Measurements from ENCODE around the gene ARAP2. TPM values are rescaled to one million over a fixed set of nuclear protein-coding genes. Genes with fewer than 3 reads are reported as not detected.
A peak's percentile ranks its signal among the peaks of the same experiment; 100 is the strongest.

The ARAP2 gene
- total RNA-seq, 1 donor from 2014 or later, result 45.4 TPM

DNA sequence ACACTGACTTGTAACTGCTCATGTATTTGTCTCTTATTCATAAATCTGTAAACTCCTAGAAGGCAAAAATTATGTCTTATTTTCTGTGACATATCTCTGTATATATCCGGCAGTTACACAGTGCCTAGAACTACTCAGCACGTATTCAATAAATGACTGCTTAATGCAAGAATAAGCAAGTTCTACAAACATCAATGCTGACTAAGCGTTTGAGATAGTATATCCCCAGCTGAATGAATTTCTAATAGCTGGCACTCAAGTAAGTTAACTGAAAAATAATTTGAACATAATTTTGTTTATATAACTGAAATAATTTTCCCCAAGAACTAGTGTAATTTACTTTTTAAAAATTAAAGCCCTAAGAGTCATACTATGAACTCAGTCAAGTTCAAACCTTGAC, 113.7 kb downstream of the ARAP2 start:
- Mint-ChIP-seq H3K4me3 (no peak overlapping the region), H3K27ac (no peak overlapping the region), H3K9me3 (no peaks in the 10 kb centered on the region), H3K36me3 (ENCODE audit: low read depth) (peaks cover 18% of the 10 kb centered on the region), H3K4me1 (peaks cover 7% of the 10 kb centered on the region), H3K27me3 (no peaks in the 10 kb centered on the region)
- no peak for DNase-seq
- intact Hi-C loops (cut with micrococcal nuclease), result no loop called here

DNA sequence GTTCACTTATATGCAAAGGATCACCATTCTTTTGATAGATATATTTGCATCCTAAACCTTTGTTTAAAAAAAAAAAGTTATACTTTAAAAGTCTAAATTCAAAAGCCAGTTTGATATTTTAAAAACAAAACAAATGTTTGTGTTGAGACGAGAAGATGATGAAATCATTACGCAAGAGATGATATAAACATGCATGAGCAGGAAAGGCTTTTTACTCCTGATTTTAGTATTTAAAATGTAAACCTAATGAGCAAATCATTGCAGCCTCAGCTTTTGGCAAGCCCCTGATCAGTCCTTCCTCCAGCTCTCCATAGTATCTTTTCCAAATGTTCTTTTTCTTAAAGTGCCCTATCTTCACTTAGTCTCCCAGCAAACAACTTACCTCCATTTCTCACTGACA, 115.6 kb downstream of the ARAP2 start:
- peak overlapping the region; percentile 27 for H3K27ac Mint-ChIP-seq
- H3K27me3 Mint-ChIP-seq, result no peaks in the 10 kb centered on the region
- intact Hi-C loops (cut with micrococcal nuclease), result no loop called here
- H3K4me1 Mint-ChIP-seq, result peaks cover 7% of the 10 kb centered on the region
- no peak overlapping the region for H3K4me3 Mint-ChIP-seq
- no peaks in the 10 kb centered on the region for H3K9me3 Mint-ChIP-seq
- peaks cover 33% of the 10 kb centered on the region for H3K36me3 Mint-ChIP-seq (ENCODE audit: low read depth)
- no peak for DNase-seq

DNA sequence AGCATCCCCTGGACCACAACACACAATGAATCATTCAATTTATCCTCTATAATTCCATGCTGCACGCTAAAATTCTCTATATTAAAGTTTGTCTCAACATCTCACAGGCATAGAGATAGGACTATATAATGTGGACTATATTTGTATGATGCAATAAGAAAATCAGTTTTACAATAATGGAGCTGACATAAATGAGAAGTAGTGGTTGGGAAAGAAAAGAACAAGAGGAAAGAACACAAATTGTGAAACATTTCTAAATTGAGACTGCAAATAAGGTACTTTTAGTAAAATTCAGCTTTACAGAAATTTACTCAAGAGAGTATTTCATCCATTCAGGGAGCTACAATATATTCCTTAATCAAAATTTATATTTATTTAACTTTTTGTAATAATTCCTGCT, 120.4 kb downstream of the ARAP2 start:
- intact Hi-C loops (cut with micrococcal nuclease), result no loop called here
- Mint-ChIP-seq H3K4me3 (no peak overlapping the region), H3K27ac (no peak overlapping the region), H3K4me1 (peaks cover 1% of the 10 kb centered on the region), H3K9me3 (peaks cover 6% of the 10 kb centered on the region), H3K36me3 (ENCODE audit: low read depth) (peaks cover 44% of the 10 kb centered on the region), H3K27me3 (no peaks in the 10 kb centered on the region)
- no peak for DNase-seq

DNA sequence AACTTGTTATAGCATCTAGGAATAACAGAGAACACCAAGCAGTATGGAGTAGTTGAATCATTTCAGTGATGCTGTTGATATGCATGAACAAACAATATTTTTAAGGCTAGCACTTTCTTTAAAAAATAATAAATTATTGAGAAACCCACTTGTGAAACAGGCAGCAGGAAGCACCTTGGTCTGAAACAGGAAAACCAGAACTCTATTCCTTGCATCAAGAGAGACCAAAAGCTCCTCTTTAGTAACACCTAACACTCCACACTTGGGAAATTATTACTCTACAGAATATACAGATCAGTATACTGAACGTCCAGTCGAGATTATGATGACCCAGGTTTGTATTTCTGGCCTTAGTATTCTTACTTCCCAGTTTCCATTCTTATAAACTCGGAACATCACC, 129.0 kb downstream of the ARAP2 start:
- Mint-ChIP-seq H3K4me1 (no peaks in the 10 kb centered on the region), H3K27me3 (no peaks in the 10 kb centered on the region), H3K27ac (no peak overlapping the region), H3K9me3 (no peaks in the 10 kb centered on the region), H3K4me3 (no peak overlapping the region), H3K36me3 (ENCODE audit: low read depth) (peaks cover 43% of the 10 kb centered on the region)
- intact Hi-C loops (cut with micrococcal nuclease), result no loop called here
- no peak for DNase-seq

DNA sequence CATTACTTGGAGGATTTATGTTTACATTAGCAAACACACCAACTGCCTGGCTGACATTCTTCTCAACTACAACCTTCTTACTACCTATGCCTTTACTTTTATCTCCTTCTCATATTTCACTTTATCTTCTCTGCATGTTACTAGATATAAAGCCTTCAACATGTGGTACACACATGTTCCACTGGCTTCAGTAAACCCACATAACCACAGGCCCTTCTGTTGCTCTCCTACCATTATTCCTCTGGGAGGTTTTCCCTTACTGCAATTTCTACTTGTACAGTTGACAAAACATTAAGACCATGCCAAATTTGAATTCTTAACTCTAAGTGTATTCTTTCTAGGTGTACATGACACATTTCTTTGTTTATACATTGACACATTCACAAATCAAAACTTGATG, 133.1 kb downstream of the ARAP2 start:
- Mint-ChIP-seq H3K36me3 (ENCODE audit: low read depth) (peaks cover 29% of the 10 kb centered on the region), H3K4me3 (no peak overlapping the region), H3K9me3 (no peaks in the 10 kb centered on the region), H3K27me3 (no peaks in the 10 kb centered on the region), H3K4me1 (no peaks in the 10 kb centered on the region), H3K27ac (no peak overlapping the region)
- intact Hi-C loops (cut with micrococcal nuclease), result no loop called here
- DNase-seq, result no peak

DNA sequence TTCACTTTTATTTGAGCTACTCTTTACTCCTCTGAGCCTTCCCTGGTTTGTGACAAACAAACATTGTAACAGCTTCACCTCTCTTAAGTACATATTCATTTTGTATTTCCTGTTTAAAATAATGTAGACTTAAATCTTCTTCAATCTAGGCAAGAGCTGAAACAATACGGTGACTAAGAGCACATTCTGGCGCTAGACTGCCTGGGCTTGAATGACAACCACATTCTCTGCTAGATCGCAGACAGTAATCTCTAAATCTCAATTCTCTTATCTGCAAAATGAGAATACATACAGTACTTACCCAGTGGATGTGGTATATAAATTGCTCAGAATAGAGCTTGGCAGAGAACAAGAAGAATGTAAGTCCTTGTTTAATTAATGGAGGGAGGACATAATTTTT, 144.8 kb downstream of the ARAP2 start:
- intact Hi-C loops (cut with micrococcal nuclease), result no loop called here
- no peaks in the 10 kb centered on the region for H3K4me1 Mint-ChIP-seq
- no peak overlapping the region for H3K27ac Mint-ChIP-seq
- no peak overlapping the region for H3K4me3 Mint-ChIP-seq
- DNase-seq, result no peak
- H3K36me3 Mint-ChIP-seq (ENCODE audit: low read depth), result peaks cover 52% of the 10 kb centered on the region
- peaks cover 8% of the 10 kb centered on the region for H3K9me3 Mint-ChIP-seq
- H3K27me3 Mint-ChIP-seq, result no peaks in the 10 kb centered on the region

DNA sequence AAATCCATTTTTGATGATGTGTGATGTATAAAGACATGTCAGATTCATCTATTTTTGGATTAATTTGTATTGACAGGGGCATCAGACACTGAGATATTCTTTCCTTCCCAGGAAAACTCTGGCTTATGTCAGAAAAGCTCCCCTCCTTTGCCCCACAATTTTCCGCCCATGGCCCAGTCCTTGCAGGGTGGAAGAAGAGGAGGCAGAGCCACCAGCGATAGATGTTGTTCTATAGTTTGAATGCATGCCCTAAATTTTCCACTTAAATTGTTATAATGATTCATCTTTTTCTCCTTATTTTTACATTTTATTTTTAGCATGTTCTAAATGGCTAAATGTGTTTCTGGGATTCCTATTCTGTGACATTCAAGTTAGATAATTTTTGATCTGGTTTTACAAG, 149.3 kb downstream of the ARAP2 start:
- Mint-ChIP-seq H3K36me3 (ENCODE audit: low read depth) (peaks cover 41% of the 10 kb centered on the region), H3K27ac (no peak overlapping the region), H3K9me3 (peaks cover 5% of the 10 kb centered on the region), H3K4me1 (no peaks in the 10 kb centered on the region), H3K27me3 (no peaks in the 10 kb centered on the region), H3K4me3 (no peak overlapping the region)
- no peak for DNase-seq
- intact Hi-C loops (cut with micrococcal nuclease), result no loop called here

DNA sequence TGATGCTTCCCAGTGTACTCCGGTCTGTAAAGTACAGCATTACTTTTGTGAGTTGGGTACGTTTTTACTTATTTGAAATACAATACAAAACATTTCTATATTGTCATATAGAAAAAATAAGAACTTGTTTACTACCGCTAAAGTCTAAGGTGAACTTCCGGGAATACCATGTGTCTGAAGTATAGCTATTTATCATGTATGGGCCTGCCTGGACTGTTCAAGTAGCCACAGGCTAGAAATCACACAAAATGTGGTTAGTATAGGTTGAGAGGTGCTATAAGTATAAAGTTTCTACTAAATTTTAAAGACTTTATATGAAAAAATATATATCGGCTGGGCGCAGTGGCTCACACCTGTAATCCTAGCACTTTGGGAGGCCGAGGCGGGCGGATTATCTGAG, 152.3 kb downstream of the ARAP2 start:
- Mint-ChIP-seq H3K27me3 (no peaks in the 10 kb centered on the region), H3K27ac (no peak overlapping the region), H3K4me3 (no peak overlapping the region), H3K9me3 (no peaks in the 10 kb centered on the region), H3K4me1 (peaks cover 2% of the 10 kb centered on the region), H3K36me3 (ENCODE audit: low read depth) (peaks cover 36% of the 10 kb centered on the region)
- intact Hi-C loops (cut with micrococcal nuclease), result no loop called here
- no peak for DNase-seq

DNA sequence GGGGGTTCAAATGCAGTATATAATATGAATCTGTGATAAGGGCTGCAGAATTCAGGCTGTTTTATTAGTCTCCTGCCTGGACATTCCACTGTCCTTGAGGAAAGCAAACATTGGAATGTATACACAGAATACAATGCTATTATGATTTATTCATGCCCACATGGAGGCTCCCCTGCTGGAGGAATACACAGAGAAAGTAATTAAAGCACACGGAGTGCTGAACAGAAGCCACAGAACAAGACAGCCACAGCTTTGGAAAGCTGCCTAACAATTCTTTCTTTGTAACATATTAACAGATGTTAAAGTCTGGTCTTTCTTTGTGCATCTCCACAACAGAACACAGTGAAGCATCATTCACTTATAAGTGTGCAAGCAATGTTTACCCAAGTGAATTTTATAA, 155.8 kb downstream of the ARAP2 start:
- H3K27ac Mint-ChIP-seq, result no peak overlapping the region
- intact Hi-C loops (cut with micrococcal nuclease), result no loop called here
- H3K36me3 Mint-ChIP-seq (ENCODE audit: low read depth), result peaks cover 34% of the 10 kb centered on the region
- no peak overlapping the region for H3K4me3 Mint-ChIP-seq
- no peak for DNase-seq
- H3K9me3 Mint-ChIP-seq, result no peaks in the 10 kb centered on the region
- H3K27me3 Mint-ChIP-seq, result no peaks in the 10 kb centered on the region
- H3K4me1 Mint-ChIP-seq, result peaks cover 7% of the 10 kb centered on the region

DNA sequence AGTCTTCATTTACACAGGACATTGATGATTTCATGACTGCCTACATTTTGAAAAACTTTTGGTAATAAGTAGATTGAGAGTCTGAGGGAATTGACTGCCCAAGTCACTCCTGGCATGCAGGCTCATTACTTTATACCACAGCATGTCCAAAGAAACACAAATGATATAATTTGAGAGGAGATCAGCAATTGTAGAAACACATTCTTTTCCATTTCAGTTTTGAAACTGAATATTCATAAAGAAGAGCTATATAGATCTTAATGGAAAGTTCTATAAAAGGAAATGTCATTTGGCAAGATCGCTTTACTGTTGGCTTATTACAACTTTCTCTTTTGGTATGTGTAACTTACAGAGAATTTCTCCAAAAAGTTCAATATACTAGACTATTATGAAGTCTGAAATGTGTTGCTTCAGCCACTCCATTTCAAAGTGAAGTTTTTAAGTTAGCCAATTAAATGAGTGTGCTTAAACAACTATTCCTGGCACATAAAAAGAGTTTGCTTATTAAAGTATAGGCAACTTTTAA, 158.0 kb downstream of the ARAP2 start:
- H3K4me3 Mint-ChIP-seq, result no peak overlapping the region
- H3K4me1 Mint-ChIP-seq, result peaks cover 7% of the 10 kb centered on the region
- peak overlapping the region; percentile 45 for H3K27ac Mint-ChIP-seq
- H3K9me3 Mint-ChIP-seq, result no peaks in the 10 kb centered on the region
- H3K36me3 Mint-ChIP-seq (ENCODE audit: low read depth), result peaks cover 27% of the 10 kb centered on the region
- DNase-seq, result no peak
- intact Hi-C loops (cut with micrococcal nuclease), result no loop called here
- no peaks in the 10 kb centered on the region for H3K27me3 Mint-ChIP-seq

DNA sequence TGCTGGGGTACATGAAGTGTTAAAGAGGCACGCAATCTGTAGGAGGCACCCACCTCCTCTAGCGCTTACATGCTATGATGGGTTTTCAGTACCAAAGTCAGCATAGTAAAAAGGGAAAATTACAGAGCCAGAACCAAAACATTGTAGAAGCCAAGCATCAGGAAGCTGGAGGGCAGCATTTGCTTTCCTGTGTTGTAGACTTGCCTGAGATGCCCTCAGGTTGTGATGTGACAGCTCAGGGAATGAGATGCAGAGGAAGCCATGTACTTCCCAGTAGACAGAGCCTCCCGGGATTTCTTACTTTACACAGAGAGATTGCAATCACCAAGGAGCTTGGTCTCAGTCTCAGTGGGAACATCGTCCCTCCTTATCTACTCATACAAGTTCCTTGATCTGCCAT, 161.5 kb downstream of the ARAP2 start:
- Mint-ChIP-seq H3K4me1 (peaks cover 9% of the 10 kb centered on the region), H3K36me3 (ENCODE audit: low read depth) (peaks cover 17% of the 10 kb centered on the region), H3K9me3 (no peaks in the 10 kb centered on the region), H3K4me3 (no peak overlapping the region), H3K27ac (no peak overlapping the region), H3K27me3 (no peaks in the 10 kb centered on the region)
- intact Hi-C loops (cut with micrococcal nuclease), result loop anchor here (5.0 kb wide), 1 partner anchor 239 kb away; no protein-coding TSS in a partner anchor
- DNase-seq, result no peak

DNA sequence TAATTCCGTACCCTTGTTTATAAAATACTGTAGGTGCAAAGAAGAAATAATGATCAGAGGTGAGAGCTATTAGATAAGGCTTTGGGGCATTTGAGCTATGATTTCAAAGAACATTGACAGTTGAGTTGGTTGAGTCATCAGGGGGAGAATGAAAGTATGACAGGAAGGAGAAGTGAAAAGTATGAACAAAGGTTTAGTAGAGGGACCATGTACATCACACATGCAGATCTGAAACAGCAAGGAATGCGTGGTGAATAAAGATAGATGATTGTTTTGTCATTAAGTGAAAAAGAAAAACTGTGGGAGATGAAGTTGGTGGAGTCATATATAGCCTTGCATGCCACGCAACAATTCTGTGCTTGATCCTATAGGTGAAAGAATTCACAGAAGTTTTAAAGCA, 163.1 kb downstream of the ARAP2 start:
- intact Hi-C loops (cut with micrococcal nuclease), result loop anchor here (1.0 to 5.0 kb wide), 4 partner anchors 106 to 314 kb away; no protein-coding TSS in a partner anchor

DNA sequence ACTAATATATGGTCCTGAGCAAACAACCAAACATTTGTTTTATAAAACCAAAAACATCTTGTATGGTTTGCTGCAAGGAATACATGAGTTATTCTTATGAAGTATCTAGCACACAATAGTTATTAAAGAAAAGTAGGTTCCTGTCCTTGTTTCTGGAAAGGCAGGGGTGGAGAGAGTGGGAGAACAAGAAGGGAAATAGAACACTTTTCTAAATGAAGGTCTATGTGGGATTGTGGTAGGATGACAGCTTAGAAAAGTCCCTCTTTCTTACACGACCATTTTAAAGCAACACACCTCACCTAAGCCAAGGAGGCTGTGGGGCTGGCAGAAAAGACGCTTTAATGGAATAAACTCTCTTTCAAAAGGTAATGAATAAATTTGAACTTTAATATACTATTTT, 164.6 kb downstream of the ARAP2 start:
- intact Hi-C loops (cut with micrococcal nuclease), result loop anchor here (2.0 to 5.0 kb wide), 3 partner anchors 129 to 315 kb away; no protein-coding TSS in a partner anchor
- Mint-ChIP-seq H3K9me3 (no peaks in the 10 kb centered on the region), H3K27ac (no peak overlapping the region), H3K4me3 (no peak overlapping the region), H3K36me3 (ENCODE audit: low read depth) (peaks cover 8% of the 10 kb centered on the region), H3K4me1 (peaks cover 2% of the 10 kb centered on the region), H3K27me3 (no peaks in the 10 kb centered on the region)
- no peak for DNase-seq

More for the DNA sequence above, 163.1 kb downstream of the ARAP2 start:
- Mint-ChIP-seq H3K4me1 (peaks cover 4% of the 10 kb centered on the region), H3K27ac (no peak overlapping the region), H3K27me3 (no peaks in the 10 kb centered on the region), H3K9me3 (no peaks in the 10 kb centered on the region), H3K36me3 (ENCODE audit: low read depth) (peaks cover 13% of the 10 kb centered on the region), H3K4me3 (no peak overlapping the region)
- no peak for DNase-seq

DNA sequence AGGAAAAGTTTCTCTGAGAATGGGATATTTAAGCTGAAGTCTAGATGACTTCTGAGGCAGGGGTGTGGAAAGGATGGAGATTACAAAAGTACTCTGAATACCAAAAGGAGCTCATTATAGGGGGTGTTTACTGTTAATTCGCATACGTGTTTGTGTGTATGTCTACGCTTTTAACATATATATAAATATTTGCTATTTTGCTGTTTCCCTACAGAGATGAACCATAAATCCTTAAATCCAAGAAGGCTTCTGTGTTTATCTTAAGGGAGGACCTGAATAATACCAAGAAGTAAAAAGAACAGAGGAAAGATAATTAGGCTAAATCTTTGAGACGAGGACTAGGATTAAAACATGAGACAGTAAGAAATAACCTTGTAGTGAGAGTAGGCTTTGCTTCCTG, 166.0 kb downstream of the ARAP2 start:
- Mint-ChIP-seq H3K36me3 (ENCODE audit: low read depth) (peaks cover 10% of the 10 kb centered on the region), H3K9me3 (no peaks in the 10 kb centered on the region), H3K27ac (no peak overlapping the region), H3K27me3 (no peaks in the 10 kb centered on the region), H3K4me1 (peaks cover 2% of the 10 kb centered on the region), H3K4me3 (no peak overlapping the region)
- intact Hi-C loops (cut with micrococcal nuclease), result no loop called here
- DNase-seq, result no peak

DNA sequence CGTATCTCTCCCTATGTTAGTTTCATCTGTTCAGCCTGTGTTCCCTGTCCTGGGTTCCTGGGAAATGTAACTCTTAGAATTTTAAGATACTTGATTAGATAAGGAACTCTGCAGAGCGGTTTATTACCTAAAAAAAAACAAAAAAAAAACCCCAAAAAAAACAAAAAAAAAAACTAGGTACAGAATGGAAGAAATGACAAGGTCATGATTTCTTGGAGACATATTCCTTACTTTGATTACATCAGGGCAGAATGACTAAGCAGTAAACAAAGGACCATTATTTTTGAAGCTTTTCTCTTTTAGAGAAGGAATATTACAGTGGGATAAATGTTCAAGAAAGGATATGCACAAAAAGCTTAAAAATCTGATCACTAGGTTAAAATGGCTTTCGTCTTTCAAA, 171.8 kb downstream of the ARAP2 start:
- H3K9me3 Mint-ChIP-seq, result no peaks in the 10 kb centered on the region
- intact Hi-C loops (cut with micrococcal nuclease), result no loop called here
- no peak overlapping the region for H3K27ac Mint-ChIP-seq
- H3K27me3 Mint-ChIP-seq, result no peaks in the 10 kb centered on the region
- DNase-seq, result no peak
- H3K4me1 Mint-ChIP-seq, result no peaks in the 10 kb centered on the region
- H3K36me3 Mint-ChIP-seq (ENCODE audit: low read depth), result peaks cover 36% of the 10 kb centered on the region
- H3K4me3 Mint-ChIP-seq, result no peak overlapping the region
